ENCODE results near the gene RAB3GAP1. TPM values are rescaled to one million over a fixed set of nuclear protein-coding genes. Genes with fewer than 3 reads are reported as not detected.

The RAB3GAP1 gene
- total RNA-seq, 4 donors from 2014 or later, result 71.8 to 76.9 (median 72.3) TPM

DNA sequence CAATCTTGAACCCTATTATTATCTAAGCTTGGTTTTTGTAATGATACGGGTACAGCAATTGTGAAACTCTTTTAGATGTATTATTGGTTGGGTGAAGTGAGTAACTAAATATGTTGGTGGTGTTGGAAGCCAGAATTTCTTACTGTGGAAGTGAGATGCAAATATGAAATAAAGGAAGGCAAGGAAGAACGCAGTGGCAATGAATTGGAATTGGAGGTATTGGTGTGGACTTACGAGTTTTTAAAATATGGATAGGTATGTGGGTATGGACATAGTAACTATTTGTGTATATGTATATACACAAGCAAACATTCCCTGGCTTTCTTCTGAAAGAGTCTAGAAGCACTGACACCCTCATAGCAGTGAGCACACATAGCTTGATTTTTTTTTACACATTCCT is 105.8 kb downstream of the RAB3GAP1 start:
- Histone ChIP-seq H3K36me3 (peaks cover 0 to 87% of the 10 kb centered on the region in 2 donors), H3K4me3 (no peak overlapping the region), H3K27me3 (no peaks in the 10 kb centered on the region)

DNA sequence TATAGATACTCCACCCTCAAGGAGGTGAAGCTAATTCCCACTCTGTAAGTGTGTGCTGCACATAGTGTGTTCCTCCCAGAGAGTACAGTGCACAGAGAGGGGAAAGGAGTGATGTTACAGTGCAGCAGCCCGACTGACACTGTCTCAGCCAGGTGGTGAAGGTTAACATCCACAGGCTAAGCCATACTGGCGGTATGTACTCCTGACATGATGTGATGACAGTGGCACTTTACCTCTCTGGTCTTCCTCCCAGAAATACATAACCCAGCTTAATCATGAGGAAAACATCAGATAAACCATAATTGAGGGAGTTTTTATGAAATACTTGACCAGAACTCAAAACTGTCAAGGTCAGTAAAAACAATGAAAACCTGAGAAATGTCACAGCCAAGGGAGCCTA is 107.1 kb downstream of the RAB3GAP1 start:
- no peaks in the 10 kb centered on the region for H3K4me1 ChIP-seq
- H3K27me3 ChIP-seq, result no peaks in the 10 kb centered on the region
- ATAC-seq, result no peak
- WGBS, 2 donors (ENCODE audit: low coverage in 1 of 2), result 100% methylated on average over 2 of the region's 2 CpGs
- H3K27ac ChIP-seq, result no peak overlapping the region
- no peaks in the 10 kb centered on the region for H3K9me3 ChIP-seq
- peaks cover 0 to 89% of the 10 kb centered on the region in 2 donors for H3K36me3 ChIP-seq
- no peak overlapping the region for H3K4me3 ChIP-seq
- TF ChIP-seq, protein P1, sequence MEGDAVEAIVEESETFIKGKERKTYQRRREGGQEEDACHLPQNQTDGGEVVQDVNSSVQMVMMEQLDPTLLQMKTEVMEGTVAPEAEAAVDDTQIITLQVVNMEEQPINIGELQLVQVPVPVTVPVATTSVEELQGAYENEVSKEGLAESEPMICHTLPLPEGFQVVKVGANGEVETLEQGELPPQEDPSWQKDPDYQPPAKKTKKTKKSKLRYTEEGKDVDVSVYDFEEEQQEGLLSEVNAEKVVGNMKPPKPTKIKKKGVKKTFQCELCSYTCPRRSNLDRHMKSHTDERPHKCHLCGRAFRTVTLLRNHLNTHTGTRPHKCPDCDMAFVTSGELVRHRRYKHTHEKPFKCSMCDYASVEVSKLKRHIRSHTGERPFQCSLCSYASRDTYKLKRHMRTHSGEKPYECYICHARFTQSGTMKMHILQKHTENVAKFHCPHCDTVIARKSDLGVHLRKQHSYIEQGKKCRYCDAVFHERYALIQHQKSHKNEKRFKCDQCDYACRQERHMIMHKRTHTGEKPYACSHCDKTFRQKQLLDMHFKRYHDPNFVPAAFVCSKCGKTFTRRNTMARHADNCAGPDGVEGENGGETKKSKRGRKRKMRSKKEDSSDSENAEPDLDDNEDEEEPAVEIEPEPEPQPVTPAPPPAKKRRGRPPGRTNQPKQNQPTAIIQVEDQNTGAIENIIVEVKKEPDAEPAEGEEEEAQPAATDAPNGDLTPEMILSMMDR (IDR thresholded peaks at IDR 0.05), result no peak
- TF ChIP-seq POLR2AphosphoS5 (IDR thresholded peaks at IDR 0.05), result no peak
- TF ChIP-seq EP300 (IDR thresholded peaks at IDR 0.05), result no peak
- no peak for TF ChIP-seq POLR2A (IDR thresholded peaks at IDR 0.05)

More for the DNA sequence above, 105.8 kb downstream of the RAB3GAP1 start:
- Histone ChIP-seq H3K9me3 (no peaks in the 10 kb centered on the region), H3K27ac (no peak overlapping the region), H3K4me1 (no peaks in the 10 kb centered on the region)
- no peak for TF ChIP-seq POLR2A (IDR thresholded peaks at IDR 0.05)
- no peak for TF ChIP-seq EP300 (IDR thresholded peaks at IDR 0.05)
- TF ChIP-seq, protein P1 (IDR thresholded peaks at IDR 0.05), result no peak
- TF ChIP-seq POLR2AphosphoS5 (IDR thresholded peaks at IDR 0.05), result no peak
- WGBS, 2 donors (ENCODE audit: low coverage in 1 of 2), result 85 to 94% methylated on average over 3 of the region's 3 CpGs
- no peak for ATAC-seq

DNA sequence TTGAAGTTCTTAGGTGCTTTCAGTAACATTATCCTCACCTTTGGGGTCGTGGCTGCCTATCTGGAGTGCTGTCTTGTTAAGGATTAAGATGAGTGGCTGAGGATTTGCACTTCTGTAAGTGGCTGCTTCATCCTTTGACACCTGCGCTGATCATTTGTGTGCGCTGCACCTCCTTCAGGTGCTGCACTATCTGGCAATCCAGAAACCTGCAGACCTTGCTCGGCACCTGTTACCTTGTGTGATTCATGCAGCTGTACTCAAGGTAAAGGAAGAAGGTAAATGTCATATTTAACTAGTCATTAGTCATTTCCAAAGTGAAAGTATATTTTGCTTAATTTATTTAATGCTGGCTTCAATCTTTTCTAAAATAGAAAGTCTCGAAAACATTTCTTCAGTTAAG is 110.3 kb downstream of the RAB3GAP1 start:
- Histone ChIP-seq H3K27ac (no peak overlapping the region), H3K4me3 (no peak overlapping the region), H3K4me1 (no peaks in the 10 kb centered on the region), H3K27me3 (no peaks in the 10 kb centered on the region), H3K9me3 (no peaks in the 10 kb centered on the region), H3K36me3 (peaks cover 0 to 89% of the 10 kb centered on the region in 2 donors)
- WGBS, 2 donors (ENCODE audit: low coverage in 1 of 2), result 79 to 92% methylated on average over 3 to 5 of the region's 5 CpGs
- TF ChIP-seq, protein P1 (IDR thresholded peaks at IDR 0.05), result no peak
- TF ChIP-seq POLR2A (IDR thresholded peaks at IDR 0.05) (no peak), EP300 (IDR thresholded peaks at IDR 0.05) (no peak), POLR2AphosphoS5 (IDR thresholded peaks at IDR 0.05) (no peak)
- no peak for ATAC-seq

DNA sequence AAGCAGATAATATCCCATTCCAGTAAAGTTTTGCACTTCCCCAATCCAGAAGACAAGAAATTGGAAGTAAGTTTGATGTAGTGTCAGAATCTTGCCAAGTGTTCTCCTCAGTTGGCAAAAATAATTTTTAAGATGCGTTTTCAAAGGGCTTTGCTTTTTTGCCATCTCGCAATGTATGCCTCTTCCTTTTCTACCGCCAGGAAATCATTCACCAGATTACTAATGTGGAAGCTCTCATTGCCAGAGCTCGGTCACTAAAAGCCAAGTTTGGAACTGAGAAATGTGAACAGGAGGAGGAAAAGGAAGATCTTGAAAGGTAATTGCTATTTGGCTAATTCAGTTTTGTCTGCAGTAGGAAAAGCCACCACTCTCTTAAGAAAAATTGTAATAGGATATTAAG is 110.7 kb downstream of the RAB3GAP1 start:
- H3K27me3 ChIP-seq, result no peaks in the 10 kb centered on the region
- no peak for ATAC-seq
- no peaks in the 10 kb centered on the region for H3K4me1 ChIP-seq
- no peak overlapping the region for H3K27ac ChIP-seq
- H3K9me3 ChIP-seq, result no peaks in the 10 kb centered on the region
- peaks cover 0 to 89% of the 10 kb centered on the region in 2 donors for H3K36me3 ChIP-seq
- TF ChIP-seq EP300 (IDR thresholded peaks at IDR 0.05), result no peak
- TF ChIP-seq, protein P1 (IDR thresholded peaks at IDR 0.05), result no peak
- no peak for TF ChIP-seq POLR2A (IDR thresholded peaks at IDR 0.05)
- TF ChIP-seq POLR2AphosphoS5 (IDR thresholded peaks at IDR 0.05), result no peak
- WGBS, 2 donors (ENCODE audit: low coverage in 1 of 2), result 51 to 75% methylated on average over 3 to 4 of the region's 4 CpGs
- H3K4me3 ChIP-seq, result no peak overlapping the region

DNA sequence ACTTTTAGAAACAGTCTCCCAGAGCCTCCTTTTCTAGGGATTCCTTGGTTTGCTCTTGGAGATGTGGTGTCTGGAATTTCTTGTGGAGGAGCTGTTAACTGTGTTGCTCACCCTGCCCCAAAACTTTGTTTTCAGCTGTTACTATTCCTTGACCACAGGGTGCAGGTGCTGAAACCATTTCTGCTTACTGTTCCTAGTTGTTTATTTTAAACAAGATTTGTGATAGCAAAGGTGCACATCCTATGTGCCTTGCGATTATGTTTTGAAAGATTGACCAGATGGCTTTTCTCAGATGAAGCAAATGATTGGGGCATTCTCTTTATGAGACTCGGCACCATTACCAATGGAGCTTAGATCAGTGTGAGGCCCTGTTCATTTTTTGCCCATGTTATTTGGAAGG is 111.2 kb downstream of the RAB3GAP1 start:
- H3K27ac ChIP-seq, result no peak overlapping the region
- no peaks in the 10 kb centered on the region for H3K9me3 ChIP-seq
- TF ChIP-seq, protein P1 (IDR thresholded peaks at IDR 0.05), result no peak
- no peak for TF ChIP-seq POLR2AphosphoS5 (IDR thresholded peaks at IDR 0.05)
- TF ChIP-seq EP300 (IDR thresholded peaks at IDR 0.05), result no peak
- no peak for TF ChIP-seq POLR2A (IDR thresholded peaks at IDR 0.05)
- WGBS, 2 donors (ENCODE audit: low coverage in 1 of 2), result 78 to 100% methylated on average over 1 to 2 of the region's 2 CpGs
- no peak for ATAC-seq
- no peaks in the 10 kb centered on the region for H3K27me3 ChIP-seq
- H3K4me1 ChIP-seq, result no peaks in the 10 kb centered on the region
- H3K4me3 ChIP-seq, result no peak overlapping the region
- peaks cover 0 to 89% of the 10 kb centered on the region in 2 donors for H3K36me3 ChIP-seq

All from gastroesophageal sphincter (tissue), 4 donors.